ENCODE measurements around the gene OR1Q1.
"Not testable (repeated sequence)": the region's sequence is repeated elsewhere in the genome, so short reads cannot be mapped to it uniquely, and the experiment has no call there.

OR1Q1 gene, protein sequence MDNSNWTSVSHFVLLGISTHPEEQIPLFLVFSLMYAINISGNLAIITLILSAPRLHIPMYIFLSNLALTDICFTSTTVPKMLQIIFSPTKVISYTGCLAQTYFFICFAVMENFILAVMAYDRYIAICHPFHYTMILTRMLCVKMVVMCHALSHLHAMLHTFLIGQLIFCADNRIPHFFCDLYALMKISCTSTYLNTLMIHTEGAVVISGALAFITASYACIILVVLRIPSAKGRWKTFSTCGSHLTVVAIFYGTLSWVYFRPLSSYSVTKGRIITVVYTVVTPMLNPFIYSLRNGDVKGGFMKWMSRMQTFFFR

DNA sequence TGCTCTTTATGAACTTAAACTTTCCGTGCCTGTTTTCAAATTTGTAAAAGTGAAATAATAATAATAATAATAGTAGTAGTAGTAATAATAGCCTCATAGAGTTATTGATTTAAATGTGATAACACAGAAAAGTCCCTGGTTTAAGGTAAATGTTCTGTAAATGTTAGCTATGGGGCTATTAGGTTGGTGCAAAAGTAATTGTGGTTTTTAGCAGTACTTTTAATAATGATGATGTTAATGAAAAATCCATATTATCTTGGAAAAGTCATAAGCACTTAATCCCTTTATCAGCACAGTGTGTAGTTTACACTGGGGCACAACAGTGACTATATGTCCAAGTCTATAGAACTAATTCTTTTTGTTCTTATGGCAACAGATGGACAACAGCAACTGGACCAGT, at the start of gene OR1Q1:
TSS of gene OR1Q1 (plus strand) at position 377 of the 400 bp plus-strand sequence. CDS start at position 377, 0 bp downstream.
- no peak for DNase-seq

DNA sequence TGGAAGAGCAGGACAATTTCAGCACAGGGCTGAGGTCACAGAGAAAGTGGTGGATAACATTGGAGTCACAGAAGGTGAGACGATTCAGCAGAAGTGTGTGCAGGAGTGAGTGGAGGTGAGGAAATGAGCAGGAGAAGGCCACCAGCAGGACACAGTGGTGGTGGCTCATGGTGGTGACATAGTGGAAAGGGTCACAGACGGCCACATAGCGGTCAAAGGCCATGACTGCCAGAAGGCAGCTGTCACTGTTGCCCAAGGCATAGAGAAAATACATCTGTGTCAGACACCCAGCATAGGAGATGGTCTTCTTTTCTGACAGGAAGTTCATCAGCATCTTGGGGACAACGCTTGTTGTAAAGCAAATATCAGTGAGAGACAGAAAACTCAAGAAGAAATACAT, 46.6 kb upstream of the OR1Q1 start:
- DNase-seq, result no peak

DNA sequence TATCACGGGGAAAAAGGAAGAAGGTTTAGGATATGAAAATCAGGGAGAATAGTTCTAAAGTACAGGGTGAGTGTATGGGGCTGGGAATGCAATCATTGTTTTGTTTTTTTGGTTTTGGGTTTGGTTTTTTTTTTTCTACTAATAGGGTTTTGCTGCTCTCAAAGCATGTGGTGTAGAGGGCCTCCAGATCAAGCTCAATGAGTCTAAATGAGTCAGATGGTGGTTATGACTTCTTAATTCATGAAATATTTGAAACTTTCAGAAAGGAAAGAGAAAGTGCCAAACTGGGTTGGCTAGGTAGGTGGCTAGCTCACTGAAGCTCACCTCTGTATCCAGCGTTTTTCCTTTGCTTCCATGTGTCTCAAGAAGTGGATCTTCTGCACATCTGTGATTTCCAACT, 42.1 kb upstream of the OR1Q1 start:
- no peak for DNase-seq

DNA sequence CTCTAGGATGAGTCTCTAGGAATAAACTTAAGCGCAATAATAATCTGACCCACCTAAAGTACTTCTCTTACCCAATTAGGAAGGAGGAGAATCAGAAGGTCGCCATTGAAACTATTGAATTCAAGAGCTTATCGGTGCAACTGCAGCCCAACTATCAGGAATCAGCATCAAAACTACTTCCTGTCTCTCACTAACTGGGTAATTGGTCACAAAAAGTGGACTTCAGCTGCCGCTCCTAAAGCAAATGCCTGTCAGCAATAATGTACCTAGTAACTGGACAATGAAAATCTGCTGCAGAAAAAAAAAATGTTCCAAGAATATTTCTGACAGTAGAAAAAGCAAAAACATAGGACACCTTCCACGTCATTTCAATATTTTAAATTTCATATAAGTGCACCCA, 34.7 kb upstream of the OR1Q1 start:
- DNase-seq, result no peak

DNA sequence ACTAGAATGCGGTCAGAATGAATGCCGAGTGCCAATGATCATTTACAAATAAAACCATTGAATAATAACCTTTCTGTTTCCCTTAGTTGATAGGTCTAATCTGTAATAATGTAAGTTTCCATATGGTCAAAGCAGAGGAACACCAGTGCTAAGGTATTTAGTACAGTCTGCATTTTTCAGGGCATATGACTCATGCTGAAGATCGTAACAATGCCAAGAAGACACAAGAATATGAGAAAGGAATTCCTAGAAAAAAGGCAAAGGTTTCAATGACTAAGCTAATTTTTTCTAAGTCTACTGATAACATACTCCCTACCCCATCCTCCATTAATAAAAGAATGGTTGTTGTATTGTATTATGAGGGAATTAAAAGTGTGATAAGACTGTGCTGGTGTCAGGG, 34.2 kb upstream of the OR1Q1 start:
- peak; percentile 54 for DNase-seq

DNA sequence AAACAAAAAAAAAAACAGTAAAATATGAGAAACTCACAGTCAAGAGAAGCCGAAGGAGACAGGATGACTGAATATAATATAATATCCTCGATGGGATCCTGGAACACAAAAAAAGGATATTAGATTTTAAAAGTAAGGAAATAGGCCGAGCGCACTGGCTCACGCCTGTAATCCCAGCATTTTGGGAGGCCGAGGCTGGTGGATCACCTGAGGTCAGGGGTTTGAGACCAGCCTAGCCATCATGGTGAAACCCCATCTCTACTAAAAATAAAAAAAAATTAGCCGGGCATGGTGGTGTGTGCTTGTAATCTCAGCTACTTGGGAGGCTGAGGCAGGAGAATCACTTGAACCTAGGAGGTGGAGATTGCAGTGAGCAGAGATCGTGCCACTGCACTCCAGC, 31.3 kb upstream of the OR1Q1 start, which contains the start of gene OR1L8:
TSS of gene OR1L8 (minus strand) at position 101 of the 400 bp plus-strand sequence. CDS start 14,907 bp downstream, outside the sequence.
- not testable (repeated sequence) for DNase-seq

DNA sequence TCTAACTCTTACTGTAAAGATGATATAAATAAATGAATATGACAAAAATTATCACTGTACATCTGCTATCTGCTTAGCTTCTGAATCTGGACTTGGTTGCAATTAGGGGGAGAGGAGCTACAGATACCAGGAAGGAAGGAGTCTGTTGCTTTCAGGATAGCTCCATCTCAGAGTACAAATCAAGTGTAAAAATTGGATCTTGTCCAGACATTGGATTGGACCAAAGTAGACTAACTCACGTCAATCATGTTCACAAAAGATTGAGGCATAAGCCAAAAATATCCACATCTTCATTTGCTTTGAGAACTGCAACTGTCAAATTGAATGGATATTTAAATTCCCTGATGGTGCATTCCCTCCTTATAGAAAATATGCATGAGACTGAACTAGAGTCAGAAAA, 8.8 kb upstream of the OR1Q1 start:
- no peak for DNase-seq

DNA sequence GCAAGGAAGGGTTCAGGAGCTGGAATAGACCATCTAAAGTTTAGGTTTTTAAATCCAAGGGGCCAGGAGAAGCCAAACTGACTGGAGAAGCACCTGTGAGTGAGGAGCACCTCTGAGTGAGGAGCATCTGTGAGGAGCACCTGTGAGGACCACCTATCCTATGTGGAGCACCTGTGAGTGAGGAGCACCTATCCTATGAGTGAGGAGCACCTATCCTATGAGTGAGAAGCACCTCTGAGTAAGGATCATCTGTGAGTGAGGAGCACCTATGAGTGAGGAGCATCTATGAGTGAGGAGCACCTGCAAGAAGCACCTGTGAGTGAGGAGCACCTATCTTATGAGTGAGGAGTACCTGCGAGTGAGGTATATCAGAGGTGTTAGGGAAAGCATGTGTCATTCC, 8.0 kb upstream of the OR1Q1 start:
- DNase-seq, result no peak

DNA sequence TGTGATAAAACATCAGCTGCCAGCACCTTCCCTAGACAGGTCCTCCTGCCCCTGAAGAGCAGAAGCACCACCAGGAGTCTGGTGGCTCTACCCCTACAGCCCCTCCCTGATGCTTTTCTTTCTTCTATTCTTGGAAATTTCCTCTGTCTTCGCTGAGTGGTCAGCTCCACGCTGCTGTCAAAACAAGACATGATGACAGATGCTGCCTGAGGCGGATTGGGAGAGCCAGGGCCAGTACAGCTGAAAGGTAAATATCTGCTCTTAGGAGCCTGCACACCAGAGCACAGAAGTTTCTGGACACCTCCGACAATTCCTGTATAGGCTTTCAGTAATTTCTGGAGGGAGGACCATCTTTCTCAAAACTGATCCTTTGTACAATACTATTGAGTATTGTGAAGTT, 4.7 kb upstream of the OR1Q1 start:
- DNase-seq, result no peak

DNA sequence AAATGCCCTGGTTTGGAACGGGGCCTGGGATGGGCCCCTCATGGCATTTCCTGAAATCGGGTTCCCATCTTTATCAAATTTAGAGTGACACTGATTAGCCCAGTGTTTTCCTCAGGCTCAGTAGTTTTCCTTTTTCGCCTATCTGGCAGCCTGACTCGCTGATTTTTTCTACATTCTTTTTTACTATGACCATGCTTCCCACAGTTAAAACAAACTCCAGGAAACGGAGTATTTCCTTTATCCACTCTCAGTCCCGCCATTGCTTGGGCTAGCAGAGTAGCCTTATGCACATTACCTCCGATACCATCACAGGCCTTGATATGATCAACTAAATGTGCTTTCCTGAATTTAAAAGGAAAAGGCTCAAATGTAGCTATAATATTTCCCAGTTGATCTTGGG, 5.5 kb downstream of the OR1Q1 start:
- no peak for DNase-seq

DNA sequence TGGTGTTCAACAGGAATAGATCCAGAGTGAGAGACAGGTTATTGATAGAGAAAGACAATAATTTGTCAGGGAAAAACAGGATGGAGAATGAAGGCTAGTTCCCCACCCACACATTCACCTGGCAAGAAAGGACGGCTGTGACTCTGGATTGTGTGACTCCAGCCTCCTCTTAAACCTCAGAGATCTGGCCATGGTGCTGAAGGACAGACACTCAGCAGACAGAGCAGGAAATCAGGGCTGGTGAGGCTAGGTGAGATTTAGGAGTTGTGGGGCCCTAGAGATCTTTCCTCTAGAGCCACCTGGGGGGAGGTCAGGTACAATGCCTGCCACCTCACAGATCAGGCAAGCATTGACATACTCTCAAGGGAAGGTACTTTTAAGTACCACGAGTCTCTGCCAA, 27.7 kb downstream of the OR1Q1 start:
- peak; percentile 26 for DNase-seq

DNA sequence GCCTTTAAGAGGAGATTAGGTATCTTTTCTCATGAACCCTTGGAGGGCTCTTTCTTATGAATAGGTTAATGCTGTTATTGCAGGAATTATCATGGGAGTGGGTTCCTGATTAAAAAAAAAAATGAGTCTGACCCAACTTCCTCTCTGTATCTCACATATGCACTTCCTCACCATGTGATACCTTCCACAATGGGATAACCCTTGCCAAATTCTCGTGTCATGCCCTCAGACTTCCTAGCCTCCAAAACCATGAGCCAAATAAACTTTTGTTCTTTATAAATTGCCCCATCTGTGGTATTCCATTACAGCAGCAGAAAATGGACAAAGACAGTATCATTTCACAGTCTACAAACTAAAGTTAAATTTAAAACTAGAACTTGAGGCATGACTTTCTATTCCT, 41.8 kb downstream of the OR1Q1 start:
- no peak for DNase-seq

DNA sequence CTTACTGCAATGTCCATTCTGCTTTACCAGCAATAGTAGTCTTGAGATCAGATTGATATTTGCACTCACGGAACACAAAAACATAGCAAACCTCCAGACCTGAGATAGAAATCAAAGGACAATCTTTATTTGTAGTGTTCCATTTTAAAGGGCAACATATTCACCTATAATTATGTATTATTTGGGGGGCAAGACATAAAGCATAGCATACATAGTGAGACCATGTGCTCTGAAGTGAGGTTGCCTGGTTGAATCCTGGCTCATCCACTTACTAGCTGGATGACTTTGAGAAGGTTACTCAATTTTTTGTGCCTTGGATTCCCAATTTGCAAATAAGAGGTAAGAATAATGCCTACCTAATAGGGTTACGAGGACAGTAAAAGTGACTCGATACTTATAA, 43.0 kb downstream of the OR1Q1 start, which contains the start of gene OR1B1:
TSS of gene OR1B1 (minus strand) at position 101 of the 400 bp plus-strand sequence.
- DNase-seq, result no peak

DNA sequence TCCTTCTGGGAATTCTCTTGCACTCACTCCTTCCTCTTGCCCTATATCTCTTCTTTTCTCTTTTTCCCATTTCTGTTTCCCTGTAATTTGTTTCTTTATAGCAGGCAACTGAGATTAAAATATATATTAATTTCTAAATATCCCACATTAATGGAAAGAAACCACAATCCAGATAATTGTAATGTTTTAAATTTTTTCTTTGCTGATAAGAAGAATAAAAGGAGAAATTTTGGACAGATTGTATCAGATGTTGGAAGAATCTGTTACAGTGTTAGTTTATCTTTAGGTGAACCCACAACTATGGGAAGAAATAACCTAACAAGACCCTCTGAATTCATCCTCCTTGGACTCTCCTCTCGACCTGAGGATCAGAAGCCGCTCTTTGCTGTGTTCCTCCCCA, 46.9 kb downstream of the OR1Q1 start, which contains the start of gene OR1L1:
TSS of gene OR1L1 (plus strand) at position 301 of the 400 bp plus-strand sequence. CDS start at position 301, 0 bp downstream.
- DNase-seq, result no peak

All from hematopoietic multipotent progenitor cell treated with erythropoietin and hydrocortisone succinate and interleukin-3 and kit ligand, for 6 days (in vitro differentiated cells).